ENCODE results near the gene IVD.

Gene IVD

GRCh38 chr15:40405501-40406381, at the start of gene IVD:
Gene IVD, plus strand, starts transcription at chr15:40405795. Its CDS starts 33 bp downstream, at chr15:40405828.
- peak; percentile 72 to 84 for DNase-seq (ENCODE audit: low read depth in 1 of 2, low spot score in 1 of 2)

- no peak for DNase-seq (ENCODE audit: low read depth in 1 of 2, low spot score in 1 of 2)
Measured at GRCh38 chr15:40355976-40356585, 49.5 kb upstream of the IVD start.

- no peak for DNase-seq (ENCODE audit: low read depth in 1 of 2, low spot score in 1 of 2)
Measured at GRCh38 chr15:40357246-40357645, 48.3 kb upstream of the IVD start.

- DNase-seq (ENCODE audit: low read depth in 1 of 2, low spot score in 1 of 2) = peak; percentile 87
Measured at GRCh38 chr15:40357723-40358470, 47.7 kb upstream of the IVD start, which contains the start of gene DISP2. Gene DISP2, plus strand, starts transcription at chr15:40358219. Its CDS starts 103 bp downstream, at chr15:40358322.

GRCh38 chr15:40358471-40359353, 46.9 kb upstream of the IVD start:
- no peak for DNase-seq (ENCODE audit: low read depth in 1 of 2, low spot score in 1 of 2)

GRCh38 chr15:40360015-40360414, 45.6 kb upstream of the IVD start:
- no peak for DNase-seq (ENCODE audit: low read depth in 1 of 2, low spot score in 1 of 2)

GRCh38 chr15:40361640-40362039, 44.0 kb upstream of the IVD start:
- DNase-seq (ENCODE audit: low read depth in 1 of 2, low spot score in 1 of 2) = no peak

GRCh38 chr15:40363611-40364010, 42.0 kb upstream of the IVD start:
- no peak for DNase-seq (ENCODE audit: low read depth in 1 of 2, low spot score in 1 of 2)

- no peak for DNase-seq (ENCODE audit: low read depth in 1 of 2, low spot score in 1 of 2)
Measured at GRCh38 chr15:40364251-40364650, 41.3 kb upstream of the IVD start.

GRCh38 chr15:40365016-40365415, 40.6 kb upstream of the IVD start:
- no peak for DNase-seq (ENCODE audit: low read depth in 1 of 2, low spot score in 1 of 2)

GRCh38 chr15:40365624-40366456, 39.8 kb upstream of the IVD start:
- DNase-seq (ENCODE audit: low read depth in 1 of 2, low spot score in 1 of 2) = no peak

- no peak for DNase-seq (ENCODE audit: low read depth in 1 of 2, low spot score in 1 of 2)
Measured at GRCh38 chr15:40366457-40367370, 38.9 kb upstream of the IVD start.

- DNase-seq (ENCODE audit: low read depth in 1 of 2, low spot score in 1 of 2) = no peak
Measured at GRCh38 chr15:40367371-40367685, 38.3 kb upstream of the IVD start.

- DNase-seq (ENCODE audit: low read depth in 1 of 2, low spot score in 1 of 2) = peak; percentile 69 to 76
Measured at GRCh38 chr15:40367686-40368611, 37.6 kb upstream of the IVD start.

- no peak for DNase-seq (ENCODE audit: low read depth in 1 of 2, low spot score in 1 of 2)
Measured at GRCh38 chr15:40368719-40369473, 36.7 kb upstream of the IVD start.

GRCh38 chr15:40369474-40369869, 36.1 kb upstream of the IVD start:
- DNase-seq (ENCODE audit: low read depth in 1 of 2, low spot score in 1 of 2) = no peak

- no peak for DNase-seq (ENCODE audit: low read depth in 1 of 2, low spot score in 1 of 2)
Measured at GRCh38 chr15:40369971-40370370, 35.6 kb upstream of the IVD start.
